GM18951 (cell line): ENCODE data around the gene NOL4L.

ENCODE experiments used
- POLR2A ChIP-seq: IDR thresholded peaks from 4 replicates; pipeline ENCODE4 v1.6.1; 2011; ENCODE audit warnings: mild to moderate bottlenecking; ENCODE audit not compliant: insufficient read length, insufficient read depth; ENCODE audit errors: extremely low read depth
- in situ Hi-C: fragments of 300-500 bp; cut with MboI; formaldehyde crosslinking; loops from one replicate; pipeline ENCODE4 v1.12.0; 2022; ENCODE audit warnings: low sequenced_read_pairs, mixed read lengths, inconsistent platforms; ENCODE audit not compliant: unreplicated experiment

The NOL4L gene

DNA sequence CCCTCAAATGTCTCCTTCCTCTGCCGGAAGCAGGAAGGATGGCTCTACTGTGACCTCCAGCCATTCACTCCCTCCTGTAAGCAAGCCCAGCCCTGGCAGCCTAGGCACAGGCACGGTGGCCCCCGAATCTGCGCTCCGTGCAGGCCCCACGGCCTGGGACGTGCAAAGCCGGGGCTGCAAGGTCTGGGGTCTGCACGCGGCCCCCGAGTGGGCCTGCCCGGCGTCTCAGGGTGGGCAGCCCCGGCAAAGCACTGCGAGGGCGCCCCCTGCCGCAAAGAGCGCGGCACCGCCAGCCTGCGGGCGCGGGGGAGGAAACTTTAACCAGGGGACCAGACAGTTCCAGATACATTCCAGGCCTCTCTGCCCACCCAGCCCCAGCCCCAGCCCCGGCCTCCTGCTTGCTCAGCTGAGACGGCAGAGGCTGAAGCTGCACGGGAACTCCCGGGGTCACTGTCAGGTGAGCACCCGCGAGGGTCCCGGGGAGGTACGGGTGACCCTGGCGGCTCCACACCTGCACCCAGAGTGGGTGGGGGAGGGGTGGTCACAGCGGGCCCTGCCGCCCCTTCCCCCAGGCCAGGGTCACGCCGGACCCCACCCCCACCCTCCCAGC, 128.2 kb downstream of the NOL4L start:
- in situ Hi-C loops, result no loop called here
- TF ChIP-seq POLR2A, result no peak

DNA sequence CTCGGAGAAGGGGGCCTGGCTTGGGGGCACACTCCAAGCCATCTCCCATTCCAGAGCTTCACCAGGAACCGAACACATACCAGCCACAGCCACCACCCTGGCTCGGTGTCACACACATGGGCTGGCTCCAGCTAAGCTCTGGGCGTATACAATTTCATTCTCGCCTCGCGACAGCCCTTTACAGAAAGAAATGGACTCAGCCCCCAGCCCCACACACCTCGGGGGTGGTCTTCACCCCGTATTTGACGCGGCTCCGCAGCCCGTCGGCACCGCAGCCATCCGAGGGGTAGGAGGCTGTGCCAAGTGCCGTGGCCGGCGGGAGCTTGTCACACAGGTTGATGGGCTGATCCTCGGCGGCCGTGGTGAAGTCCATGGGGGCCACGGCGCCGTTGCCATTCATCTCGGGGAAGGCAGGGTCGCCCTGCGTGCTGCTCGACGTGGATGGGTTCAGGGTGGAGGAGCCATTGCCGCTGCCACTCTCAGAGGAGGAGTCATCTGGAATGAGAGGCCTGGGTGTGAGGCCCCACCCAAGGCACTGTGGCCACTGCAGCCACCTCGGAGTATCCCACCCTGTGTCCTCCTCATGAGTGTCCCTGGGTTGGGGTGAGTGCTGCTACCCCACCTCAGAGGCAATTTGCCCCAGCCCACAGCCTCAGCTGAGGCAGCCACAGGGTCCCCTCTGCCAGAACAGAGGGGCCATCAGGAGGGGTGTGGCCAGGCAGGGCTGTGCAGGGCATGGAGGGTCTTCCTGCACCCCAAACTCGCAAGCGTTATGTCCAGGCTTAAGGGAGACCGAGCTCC, 129.0 kb downstream of the NOL4L start:
- TF ChIP-seq POLR2A, result no peak
- in situ Hi-C loops, result no loop called here

DNA sequence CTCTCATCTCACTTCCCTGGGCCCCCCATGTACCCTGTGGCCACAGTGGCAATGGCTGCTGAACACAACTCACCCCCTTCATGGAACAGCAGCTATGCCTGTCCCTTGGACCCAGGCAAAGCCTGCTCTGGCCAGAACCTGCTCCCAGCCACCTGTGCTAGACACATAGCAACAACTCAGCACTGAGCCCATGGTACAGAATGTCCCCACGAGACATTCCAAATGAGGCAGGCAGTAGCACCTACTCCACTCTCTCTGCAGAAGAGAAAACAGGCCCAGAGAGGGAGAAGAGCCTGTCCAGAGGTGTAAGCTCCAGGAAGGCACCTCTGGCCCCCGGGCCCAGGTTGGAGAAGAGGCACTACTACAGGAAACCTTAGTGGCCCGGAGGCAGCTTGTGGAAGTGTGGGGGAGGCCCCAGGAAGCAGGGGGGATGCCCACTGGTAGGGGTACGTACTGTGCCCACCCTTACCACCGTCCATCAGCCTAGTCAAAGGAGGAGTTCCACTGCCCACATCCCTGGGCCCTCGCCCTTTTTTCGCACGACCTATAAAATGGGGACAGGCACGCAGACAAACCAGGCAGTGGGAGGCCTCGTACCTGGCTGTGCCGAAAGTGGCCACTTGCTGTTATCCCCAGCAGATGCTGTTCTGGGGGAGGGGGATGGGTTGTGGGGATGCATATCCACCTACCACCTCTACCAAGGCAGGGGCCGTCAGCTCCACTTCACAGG, 129.8 kb downstream of the NOL4L start:
- in situ Hi-C loops, result no loop called here
- TF ChIP-seq POLR2A, result no peak

DNA sequence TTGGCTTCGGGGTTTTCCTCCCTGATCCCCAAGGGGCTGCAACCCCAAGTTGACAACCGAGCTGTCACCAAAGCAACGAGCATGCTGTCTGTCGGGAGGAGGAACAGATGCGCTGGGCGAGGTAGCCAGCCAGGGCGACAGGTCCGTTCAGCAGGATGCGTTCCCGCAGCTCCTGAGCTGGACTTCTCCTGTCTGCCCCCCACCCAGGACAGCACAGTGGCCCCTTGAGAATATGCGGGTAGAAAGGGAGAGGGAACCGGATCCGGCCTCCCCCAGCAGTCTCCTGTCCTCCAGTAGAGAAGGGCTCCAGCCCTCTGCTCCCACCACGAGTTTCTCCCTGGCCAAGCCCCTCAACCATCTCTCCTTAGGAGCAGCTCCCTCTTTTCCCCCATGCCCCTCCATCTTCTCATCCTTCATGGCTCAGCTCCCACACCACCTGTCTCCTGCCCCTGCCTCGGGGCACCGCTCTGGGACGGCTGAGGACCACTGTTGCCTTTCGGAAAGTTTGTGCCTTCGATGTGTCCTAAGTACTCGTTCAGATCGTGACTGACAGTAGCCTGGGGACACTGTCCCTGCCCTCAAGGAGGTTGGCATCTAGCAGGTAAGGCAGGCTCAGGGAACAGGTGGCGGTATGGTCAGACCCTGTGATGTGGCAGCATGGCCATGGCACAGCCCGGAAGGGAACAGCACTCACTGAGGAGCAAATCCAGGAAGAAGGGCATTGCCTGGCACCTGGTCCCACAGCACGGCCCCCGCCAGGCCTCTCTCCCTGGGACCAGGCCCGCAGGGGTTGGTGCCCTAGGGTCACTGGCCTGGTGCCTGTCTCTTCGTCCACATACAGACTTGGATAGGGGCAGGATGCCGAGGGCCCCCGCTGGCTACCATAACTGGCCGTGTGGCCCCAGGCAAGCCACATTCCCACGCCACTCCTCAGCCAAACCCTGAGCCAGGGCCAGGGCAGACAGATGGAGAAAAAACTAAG, 130.7 kb downstream of the NOL4L start:
- in situ Hi-C loops, result no loop called here
- TF ChIP-seq POLR2A, result no peak

DNA sequence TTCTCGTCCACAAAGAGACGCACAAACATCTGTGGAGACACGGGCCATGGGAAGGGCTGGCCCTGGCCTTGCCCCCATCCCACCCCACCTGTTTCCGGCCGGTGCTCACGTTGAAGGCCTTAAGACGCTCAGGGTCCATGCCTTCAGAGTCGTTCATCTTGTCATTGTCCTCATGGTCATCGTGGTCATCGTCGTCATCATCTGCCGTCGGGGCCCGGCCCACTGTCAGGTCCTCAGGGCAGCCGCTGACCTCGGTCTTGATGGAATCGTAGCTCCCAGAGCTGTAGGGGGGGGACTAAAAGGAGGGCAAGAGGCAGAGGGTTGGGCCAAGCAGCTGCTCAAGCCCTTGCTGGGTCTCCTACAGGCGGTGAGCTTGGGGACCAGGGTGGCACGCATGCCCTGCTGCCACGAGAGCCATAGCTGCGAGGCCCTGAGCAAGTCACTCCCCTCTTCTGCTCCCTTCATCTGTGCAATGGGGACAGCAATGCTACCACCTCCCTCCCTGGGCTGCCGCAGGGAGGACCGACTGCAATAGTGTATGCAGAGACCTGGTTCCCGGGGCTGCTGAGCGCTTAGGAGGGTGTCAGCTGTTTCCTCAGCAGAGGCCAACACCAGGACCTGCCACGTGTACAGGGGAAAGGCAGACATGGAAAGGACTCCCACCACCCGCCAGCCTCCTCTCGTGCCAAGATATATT, 131.5 kb downstream of the NOL4L start:
- in situ Hi-C loops, result no loop called here
- TF ChIP-seq POLR2A, result no peak

DNA sequence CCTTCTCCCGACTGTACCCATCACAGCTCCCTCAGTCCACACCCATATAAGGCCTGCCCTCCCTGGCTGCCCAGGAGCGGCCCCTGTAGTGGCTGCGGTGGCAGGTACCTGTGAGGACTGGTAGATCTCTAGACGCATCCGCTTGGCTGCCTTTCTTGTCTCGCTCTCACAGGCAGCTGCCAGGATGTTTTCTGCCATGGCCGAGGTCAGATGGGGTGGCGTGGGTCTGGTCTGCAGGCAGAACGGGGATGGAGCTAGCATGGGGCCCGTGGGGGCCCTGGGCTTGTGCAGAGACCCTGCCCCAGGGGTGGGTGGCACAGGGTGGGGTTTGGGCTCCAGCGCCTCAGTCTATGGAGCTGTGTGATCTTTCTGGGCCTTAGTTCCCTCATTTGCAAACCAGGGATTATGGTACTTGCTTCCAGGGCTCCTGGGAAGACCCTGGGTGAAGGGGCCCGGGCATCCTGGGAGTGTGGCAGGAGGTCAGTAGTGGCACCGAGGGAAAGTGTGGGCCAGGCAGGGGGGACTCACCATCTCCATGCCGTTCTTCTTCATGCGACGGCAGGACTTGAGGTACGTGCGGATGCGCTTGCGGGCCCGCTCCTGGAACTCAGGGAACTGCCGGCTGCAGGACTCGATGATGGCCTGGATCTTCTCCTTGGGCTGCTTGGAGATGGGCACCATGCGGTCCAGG, 132.2 kb downstream of the NOL4L start:
- in situ Hi-C loops, result no loop called here
- no peak for TF ChIP-seq POLR2A

DNA sequence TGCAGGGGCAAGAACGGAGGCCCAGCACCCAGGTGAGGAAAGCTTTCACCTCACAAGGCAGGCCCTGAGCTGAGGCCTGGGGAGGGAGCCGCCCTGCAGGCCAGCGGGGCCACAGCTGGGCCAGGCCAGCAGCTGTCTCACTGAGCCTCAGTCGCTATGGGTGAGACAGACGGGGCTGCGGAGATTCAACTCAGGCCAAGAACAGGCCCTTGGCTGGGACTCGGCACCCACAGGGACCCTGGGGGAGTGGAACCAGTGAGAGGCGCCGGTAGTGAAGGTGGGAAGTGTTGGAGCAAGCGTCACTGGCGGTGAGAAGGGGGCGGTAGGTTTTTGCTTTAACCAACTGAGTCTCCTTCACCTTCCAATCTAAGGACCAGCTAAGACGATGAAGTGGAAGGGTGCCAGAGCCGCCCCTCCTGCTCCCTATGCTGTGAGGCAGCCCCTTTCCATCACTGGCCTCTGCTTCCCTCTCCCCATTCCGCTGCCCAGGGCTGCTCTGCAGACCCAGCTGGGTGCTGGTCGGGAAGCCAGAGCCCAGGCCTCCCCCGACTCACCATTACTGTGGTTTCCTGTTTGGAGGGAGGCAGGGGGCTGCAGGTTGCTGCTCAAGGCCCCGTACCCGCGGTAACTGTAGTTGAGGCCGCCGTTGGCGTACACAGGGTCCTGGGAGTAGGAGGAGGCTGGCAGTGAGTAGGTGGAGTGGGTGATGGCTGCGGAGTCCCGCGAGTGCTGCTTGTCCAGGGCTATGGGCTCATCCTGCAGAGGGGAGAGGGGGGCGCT, 133.3 kb downstream of the NOL4L start:
- in situ Hi-C loops, result no loop called here
- no peak for TF ChIP-seq POLR2A

DNA sequence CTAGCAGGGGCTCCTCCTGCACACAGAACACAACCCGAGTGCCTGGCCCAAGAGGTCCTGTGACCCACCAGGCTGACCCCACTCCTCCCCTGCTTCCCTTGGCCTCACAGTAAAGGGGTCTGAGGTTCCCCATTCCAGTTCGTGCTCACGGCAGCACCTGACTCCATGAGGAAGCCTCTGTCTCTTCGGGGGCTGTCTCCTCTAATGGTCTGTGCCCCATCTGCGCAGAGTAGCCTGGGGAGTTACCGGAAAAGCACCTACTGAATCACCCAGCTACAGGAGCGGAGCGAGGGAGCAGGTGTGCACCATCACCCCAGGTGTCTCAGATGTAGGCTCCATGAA, 133.8 kb downstream of the NOL4L start:
- in situ Hi-C loops, result no loop called here
- no peak for TF ChIP-seq POLR2A

DNA sequence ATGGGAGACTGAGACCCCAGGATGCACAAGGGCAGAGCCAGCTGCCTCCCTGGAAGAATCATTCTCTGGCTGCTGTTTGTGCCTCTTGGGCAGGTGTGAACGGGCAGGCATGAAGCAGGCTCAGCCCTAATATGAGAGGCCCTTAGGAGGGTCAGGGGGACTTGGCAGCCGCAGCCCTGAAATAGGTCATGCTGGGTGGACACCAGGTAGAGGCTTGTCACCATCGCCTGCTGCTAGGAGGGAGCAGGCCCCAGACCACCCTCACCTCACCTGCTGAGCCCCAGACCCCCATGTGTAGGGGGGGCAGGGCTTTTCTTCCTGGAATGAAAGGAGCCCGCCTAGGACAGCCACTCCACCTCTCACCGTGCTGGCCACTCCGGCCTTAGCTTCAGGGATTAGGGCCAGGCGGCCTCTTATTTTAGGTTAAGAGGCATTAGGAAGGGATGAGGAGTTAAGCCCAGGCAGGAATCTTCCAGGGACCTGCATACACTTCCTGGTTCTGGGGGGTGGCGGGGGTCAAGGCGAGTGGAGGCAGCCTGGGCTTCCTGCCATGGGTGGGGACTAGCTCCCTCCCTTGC, 134.6 kb downstream of the NOL4L start:
- in situ Hi-C loops, result no loop called here
- TF ChIP-seq POLR2A, result no peak

DNA sequence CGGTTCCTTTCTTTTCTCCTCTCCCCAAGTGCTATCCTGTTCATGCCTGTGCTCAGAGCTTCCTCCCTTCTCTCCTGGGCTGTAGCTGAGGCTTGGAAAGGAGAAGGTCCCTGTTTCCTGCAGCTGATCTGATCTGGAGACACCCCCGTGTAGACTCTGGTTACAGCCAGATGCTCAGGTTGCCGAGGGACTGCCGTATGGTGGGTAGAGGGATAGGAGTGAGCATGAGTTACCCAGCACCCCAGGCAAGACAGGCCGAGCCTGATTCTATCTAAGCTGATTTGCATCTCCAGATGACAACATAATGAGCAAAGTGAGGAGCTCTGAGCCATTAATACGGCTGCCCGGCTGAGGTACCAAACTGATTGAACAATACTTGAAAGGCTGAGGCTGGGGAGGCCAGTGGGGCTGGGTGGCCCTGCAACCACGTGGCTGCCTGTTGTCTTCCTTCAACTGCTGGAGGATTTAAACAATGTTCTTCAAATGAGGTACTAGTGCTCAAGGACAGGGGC, 135.2 kb downstream of the NOL4L start:
- TF ChIP-seq POLR2A, result no peak
- in situ Hi-C loops, result no loop called here
